ENCODE data around the gene CHD9NB. TPM values are rescaled to one million over a fixed set of nuclear protein-coding genes. Genes with fewer than 3 reads are reported as not detected.

Gene CHD9NB
- total and polyA plus RNA-seq, 9 of the 15 experiments (the other 6 are each of a cell fraction or from before 2014, with no cell fraction given), result 0.06 to 0.10 (median 0.07) TPM; not detected in 6

GRCh38 chr16:53085369-53085843, 32.7 kb upstream of the CHD9NB start (continued):
- TF ChIP-seq E2F4 (CRISPR knock-in tag; IDR thresholded peaks at IDR 0.05; ENCODE audit: low read depth) (no peak), SAP30 (IDR thresholded peaks at IDR 0.05; ENCODE audit: borderline replicate concordance, insufficient read depth, low read depth, low read length, poor library complexity, severe bottlenecking) (no peak), ESRRA (IDR thresholded peaks at IDR 0.05; ENCODE audit: borderline replicate concordance, low read depth) (no peak)

DNA sequence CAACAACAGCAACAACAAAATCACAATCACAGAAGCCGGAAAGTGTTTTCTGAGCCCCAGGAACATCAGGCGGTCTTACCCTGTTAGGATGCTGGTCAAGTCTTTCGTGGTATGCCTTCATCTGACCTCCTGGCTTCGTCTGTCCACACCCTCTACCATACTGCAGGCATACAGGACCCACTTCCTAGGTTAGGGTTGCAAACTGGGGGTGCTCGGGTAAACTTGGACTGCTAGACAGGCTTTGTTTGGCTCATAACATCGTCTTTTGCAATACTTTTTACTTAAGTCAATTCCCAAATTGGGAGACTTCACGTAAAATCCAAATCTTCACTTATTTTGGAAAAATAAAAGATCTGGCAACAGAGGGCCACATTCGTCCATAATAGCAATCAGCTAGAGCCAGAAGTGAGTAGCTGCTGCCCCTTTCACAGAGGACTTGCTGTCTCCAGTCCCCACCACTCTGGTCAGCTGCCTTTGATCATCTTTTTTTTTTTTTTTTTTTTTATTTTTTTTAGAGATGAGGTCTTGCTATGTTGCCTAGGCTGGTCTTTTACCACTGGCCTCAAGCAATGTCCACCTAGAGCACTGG, 32.1 kb upstream of the CHD9NB start:
- H3K9ac ChIP-seq (ENCODE audit: insufficient read depth in 1 of 2, low read depth in 2 of 2, low read length in 2 of 2), result no peak overlapping the region
- peaks cover 25% of the 10 kb centered on the region; the same call in 2 of the 3 replicates for H3K36me3 ChIP-seq (ENCODE audit: control insufficient read depth, insufficient read depth, low read length)
- FAIRE-seq (no peak), DNase-seq (ENCODE audit: extremely low read depth in 1 of 4, low spot score in 3 of 4) (no peak), ATAC-seq (no peak)
- H3K27ac ChIP-seq (ENCODE audit: extremely low read depth, low read depth, low read length), result no peak overlapping the region
- ChIA-PET POLR2A (interaction anchor here (1.4 kb wide), 1 partner anchor 8 kb away, joined by 3 read pairs; no protein-coding TSS in a partner anchor), CTCF (ENCODE audit: low intra/inter-chr PET ratio) (interaction anchor here (0.7 kb wide), 1 partner anchor 133 kb away, joined by 3 read pairs; no protein-coding TSS in a partner anchor)
- H3K4me3 ChIP-seq, result no peak overlapping the region
- no peak overlapping the region for H2AFZ ChIP-seq (ENCODE audit: low read depth, low read length)
- in situ Hi-C loops (cut with MboI) (no loop called here), intact Hi-C loops (cut with micrococcal nuclease) (no loop called here)
- H4K20me1 ChIP-seq (replicated peaks; ENCODE audit: control insufficient read depth, insufficient read depth, low read length), result no peaks in the 10 kb centered on the region; the same call in 1 of the 2 replicates
- H3K4me2 ChIP-seq (ENCODE audit: insufficient read depth, low read length), result no peak overlapping the region
- WGBS (ENCODE audit: insufficient coverage, low coverage, missing lambda C conversion rate), result 82% methylated on average over 8 of the region's 8 CpGs
- no peaks in the 10 kb centered on the region for H3K27me3 ChIP-seq (ENCODE audit: control insufficient read depth in 2 of 2, insufficient read depth in 2 of 2, low read length in 2 of 2)
- H3K9me3 ChIP-seq (replicated peaks; ENCODE audit: control insufficient read depth, insufficient read depth, low read depth, low read length), result no peaks in the 10 kb centered on the region; the same call in 1 of the 2 replicates
- H3K9me1 ChIP-seq (ENCODE audit: control insufficient read depth, insufficient read depth, low read length), result no peaks in the 10 kb centered on the region
- H3K4me1 ChIP-seq (replicated peaks in 1 of 2; ENCODE audit: control insufficient read depth in 2 of 2, insufficient read depth in 2 of 2, low read length in 2 of 2), result peaks cover 5 to 43% of the 10 kb centered on the region in 2 experiments; a peak in 3 of 5 replicates
- no TSS peak for BruUV-seq (replicated peaks)
- peaks cover 57% of the 10 kb centered on the region for H3K79me2 ChIP-seq (ENCODE audit: control insufficient read depth, insufficient read depth, low read length)
- TF ChIP-seq SMARCB1 (IDR thresholded peaks at IDR 0.05; ENCODE audit: insufficient read length, low read depth) (no peak), SMAD4 (CRISPR knock-in tag; conservative IDR thresholded peaks at IDR 0.05) (no peak), BRD4 (IDR thresholded peaks at IDR 0.05) (no peak), MTF1 (CRISPR knock-in tag; IDR thresholded peaks at IDR 0.05; ENCODE audit: borderline replicate concordance) (no peak), ZNF644 (tag; IDR thresholded peaks at IDR 0.05; ENCODE audit: low read depth) (no peak), ZBTB34 (CRISPR knock-in tag; IDR thresholded peaks at IDR 0.05) (no peak), BRD9 (IDR thresholded peaks at IDR 0.05; ENCODE audit: low read depth, partially characterized antibody) (no peak), SP2 (IDR thresholded peaks at IDR 0.05; ENCODE audit: extremely low read depth, low read depth, low read length, poor library complexity, severe bottlenecking) (no peak), CBFA2T3 (IDR thresholded peaks at IDR 0.05) (no peak), POLR2H (tag; IDR thresholded peaks at IDR 0.05; ENCODE audit: low read depth) (no peak), MIER1 (IDR thresholded peaks at IDR 0.05; ENCODE audit: low read depth) (no peak), FOSL1 (tag; conservative IDR thresholded peaks at IDR 0.05) (no peak)
- TF ChIP-seq, protein P1, sequence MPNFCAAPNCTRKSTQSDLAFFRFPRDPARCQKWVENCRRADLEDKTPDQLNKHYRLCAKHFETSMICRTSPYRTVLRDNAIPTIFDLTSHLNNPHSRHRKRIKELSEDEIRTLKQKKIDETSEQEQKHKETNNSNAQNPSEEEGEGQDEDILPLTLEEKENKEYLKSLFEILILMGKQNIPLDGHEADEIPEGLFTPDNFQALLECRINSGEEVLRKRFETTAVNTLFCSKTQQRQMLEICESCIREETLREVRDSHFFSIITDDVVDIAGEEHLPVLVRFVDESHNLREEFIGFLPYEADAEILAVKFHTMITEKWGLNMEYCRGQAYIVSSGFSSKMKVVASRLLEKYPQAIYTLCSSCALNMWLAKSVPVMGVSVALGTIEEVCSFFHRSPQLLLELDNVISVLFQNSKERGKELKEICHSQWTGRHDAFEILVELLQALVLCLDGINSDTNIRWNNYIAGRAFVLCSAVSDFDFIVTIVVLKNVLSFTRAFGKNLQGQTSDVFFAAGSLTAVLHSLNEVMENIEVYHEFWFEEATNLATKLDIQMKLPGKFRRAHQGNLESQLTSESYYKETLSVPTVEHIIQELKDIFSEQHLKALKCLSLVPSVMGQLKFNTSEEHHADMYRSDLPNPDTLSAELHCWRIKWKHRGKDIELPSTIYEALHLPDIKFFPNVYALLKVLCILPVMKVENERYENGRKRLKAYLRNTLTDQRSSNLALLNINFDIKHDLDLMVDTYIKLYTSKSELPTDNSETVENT (CRISPR knock-in tag; IDR thresholded peaks at IDR 0.05), result no peak

Measured in K562 (cell line).